Lower leg skin (tissue), 3 donors: ENCODE data around the gene TOP1.

Source experiments
- POLR2A ChIP-seq, 2 donors: fragments of 450-650 bp; IDR thresholded peaks; one replicate each; pipeline ENCODE4 v1.6.1; 2016 to 2017; ENCODE audit warnings: antibody characterized with exemption in 2 of 2, mild to moderate bottlenecking in 1 of 2, moderate library complexity in 1 of 2
- TF ChIP-seq, protein P1 (sequence below), 3 donors: fragments of 450-650 bp; IDR thresholded peaks; one replicate each; pipeline ENCODE4 v1.5.1; 2016; ENCODE audit warnings: antibody characterized with exemption in 3 of 3, mild to moderate bottlenecking in 3 of 3, moderate library complexity in 2 of 3

DNA sequence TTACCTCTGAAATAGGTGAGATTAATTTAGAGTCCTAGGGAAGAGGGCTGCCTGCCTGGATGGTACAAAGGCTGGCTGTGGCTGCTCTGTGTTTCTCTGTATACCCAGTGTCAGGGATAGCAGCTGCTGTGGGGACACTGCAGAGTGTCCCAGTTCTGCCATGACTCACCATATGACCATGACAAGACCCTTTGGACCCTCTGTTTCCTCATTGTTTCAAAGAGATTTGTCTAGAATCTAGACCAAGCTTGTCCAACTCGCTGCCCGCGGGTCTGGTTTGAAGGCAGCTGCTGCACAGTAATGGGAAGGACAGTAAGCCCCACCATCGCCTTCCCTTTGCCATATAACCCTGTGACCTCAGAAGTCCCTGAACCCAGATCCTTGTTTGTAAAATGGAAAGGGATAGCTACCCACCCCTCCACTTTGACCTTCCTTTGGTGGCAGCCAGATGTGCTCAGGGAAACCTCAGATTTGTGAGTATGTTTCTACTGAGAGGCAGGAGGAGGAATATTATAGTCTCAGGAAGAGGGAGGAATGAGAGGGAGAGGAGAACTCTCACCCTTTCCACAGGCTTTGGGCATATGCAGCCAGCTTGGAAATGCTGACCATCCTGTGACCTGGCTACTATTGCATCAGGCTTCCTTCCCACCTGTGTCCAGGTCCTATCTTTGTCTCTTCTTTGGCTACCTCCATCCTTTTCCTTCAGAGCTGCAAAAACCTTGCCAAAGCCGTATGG, 122.7 kb downstream of the TOP1 start:
- TF ChIP-seq, protein P1, sequence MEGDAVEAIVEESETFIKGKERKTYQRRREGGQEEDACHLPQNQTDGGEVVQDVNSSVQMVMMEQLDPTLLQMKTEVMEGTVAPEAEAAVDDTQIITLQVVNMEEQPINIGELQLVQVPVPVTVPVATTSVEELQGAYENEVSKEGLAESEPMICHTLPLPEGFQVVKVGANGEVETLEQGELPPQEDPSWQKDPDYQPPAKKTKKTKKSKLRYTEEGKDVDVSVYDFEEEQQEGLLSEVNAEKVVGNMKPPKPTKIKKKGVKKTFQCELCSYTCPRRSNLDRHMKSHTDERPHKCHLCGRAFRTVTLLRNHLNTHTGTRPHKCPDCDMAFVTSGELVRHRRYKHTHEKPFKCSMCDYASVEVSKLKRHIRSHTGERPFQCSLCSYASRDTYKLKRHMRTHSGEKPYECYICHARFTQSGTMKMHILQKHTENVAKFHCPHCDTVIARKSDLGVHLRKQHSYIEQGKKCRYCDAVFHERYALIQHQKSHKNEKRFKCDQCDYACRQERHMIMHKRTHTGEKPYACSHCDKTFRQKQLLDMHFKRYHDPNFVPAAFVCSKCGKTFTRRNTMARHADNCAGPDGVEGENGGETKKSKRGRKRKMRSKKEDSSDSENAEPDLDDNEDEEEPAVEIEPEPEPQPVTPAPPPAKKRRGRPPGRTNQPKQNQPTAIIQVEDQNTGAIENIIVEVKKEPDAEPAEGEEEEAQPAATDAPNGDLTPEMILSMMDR (IDR thresholded peaks at IDR 0.05), result no peak
- no peak for TF ChIP-seq POLR2A (IDR thresholded peaks at IDR 0.05)
